H9 (cell line): Measurements from ENCODE around the gene ARHGAP45. TPM values are rescaled to one million over a fixed set of nuclear protein-coding genes. Genes with fewer than 3 reads are reported as not detected.
A peak's percentile ranks its signal among the peaks of the same experiment; 100 is the strongest.

Experiments
- DNase-seq: peaks from one replicate; pipeline ENCODE4 v3.0.0-alpha.2; 2017
- H2AFZ ChIP-seq: one replicate; pipeline ENCODE4 v1.6.1; 2013; ENCODE audit warnings: mild to moderate bottlenecking, low read length, control low read depth, moderate library complexity
- H2AK5ac ChIP-seq: 2 replicates; pipeline ENCODE4 v1.6.1; 2013; ENCODE audit warnings: low read length, control low read depth, mixed read lengths; ENCODE audit not compliant: insufficient read length
- H2BK120ac ChIP-seq: one replicate; pipeline ENCODE4 v1.6.1; 2013; ENCODE audit warnings: low read depth, mild to moderate bottlenecking, low read length, control low read depth, inconsistent platforms; ENCODE audit not compliant: poor library complexity, severe bottlenecking
- H2BK12ac ChIP-seq: 2 replicates; pipeline ENCODE4 v1.6.1; 2013; ENCODE audit warnings: low read length, control low read depth, mixed read lengths, low read depth; ENCODE audit not compliant: insufficient read length
- H2BK15ac ChIP-seq: 2 replicates; pipeline ENCODE4 v1.6.1; 2013; ENCODE audit warnings: low read depth, low read length, control low read depth
- H2BK20ac ChIP-seq: one replicate; pipeline ENCODE4 v1.6.1; 2013; ENCODE audit warnings: low read depth, mild to moderate bottlenecking, low read length, control low read depth, inconsistent platforms; ENCODE audit not compliant: poor library complexity, severe bottlenecking
- H2BK5ac ChIP-seq: 2 replicates; pipeline ENCODE4 v1.6.1; 2013; ENCODE audit warnings: low read length, control low read depth, mixed read lengths; ENCODE audit not compliant: insufficient read length
- H3K14ac ChIP-seq: 2 replicates; pipeline ENCODE4 v1.6.1; 2013; ENCODE audit warnings: low read length, control low read depth; ENCODE audit not compliant: insufficient read depth
- H3K18ac ChIP-seq: 2 replicates; pipeline ENCODE4 v1.6.1; 2013; ENCODE audit warnings: low read depth, mild to moderate bottlenecking, mixed read lengths, low read length, control low read depth; ENCODE audit not compliant: insufficient read length
- H3K23ac ChIP-seq: 2 replicates; pipeline ENCODE4 v1.6.1; 2013; ENCODE audit warnings: low read length, control low read depth, mixed read lengths, low read depth; ENCODE audit not compliant: insufficient read length
- H3K23me2 ChIP-seq: 2 replicates; pipeline ENCODE4 v1.6.1; 2013; ENCODE audit warnings: low read depth, mild to moderate bottlenecking, mixed read lengths, low read length, control low read depth; ENCODE audit not compliant: insufficient read length, poor library complexity, severe bottlenecking
- H3K27ac ChIP-seq: 2 replicates; pipeline ENCODE4 v1.5.1; 2013; ENCODE audit warnings: low read length, control low read depth, mixed read lengths, low read depth; ENCODE audit not compliant: insufficient read length
- H3K27me3 ChIP-seq: 2 replicates; pipeline ENCODE4 v1.6.1; 2013; ENCODE audit warnings: low read length, control low read depth, inconsistent platforms; ENCODE audit not compliant: insufficient read depth
- H3K4ac ChIP-seq: 2 replicates; pipeline ENCODE4 v1.6.1; 2013; ENCODE audit warnings: low read depth, mild to moderate bottlenecking, control low read depth, inconsistent platforms, low read length, moderate library complexity
- H3K4me1 ChIP-seq: 2 replicates; pipeline ENCODE4 v1.6.1; 2013; ENCODE audit warnings: low read length, control low read depth, inconsistent platforms; ENCODE audit not compliant: insufficient read depth
- H3K4me2 ChIP-seq: 2 replicates; pipeline ENCODE4 v1.6.1; 2013; ENCODE audit warnings: low read length, control low read depth, mixed read lengths; ENCODE audit not compliant: insufficient read length, insufficient read depth
- H3K56ac ChIP-seq: 2 replicates; pipeline ENCODE4 v1.6.1; 2013; ENCODE audit warnings: low read depth, mild to moderate bottlenecking, mixed read lengths, low read length, control low read depth; ENCODE audit not compliant: insufficient read length
- H3K79me1 ChIP-seq: 2 replicates; pipeline ENCODE4 v1.6.1; 2013; ENCODE audit warnings: low read depth, mild to moderate bottlenecking, moderate library complexity, low read length, control low read depth, inconsistent platforms; ENCODE audit not compliant: insufficient read depth, poor library complexity, severe bottlenecking
- H3K79me2 ChIP-seq: 2 replicates; pipeline ENCODE4 v1.6.1; 2013; ENCODE audit warnings: low read length, control low read depth, inconsistent platforms; ENCODE audit not compliant: insufficient read depth
- H3K9ac ChIP-seq: 2 replicates; pipeline ENCODE4 v1.6.1; 2013; ENCODE audit warnings: low read length, control low read depth, mixed read lengths; ENCODE audit not compliant: insufficient read length; ENCODE audit errors: extremely low read depth
- H3K9me3 ChIP-seq: one replicate; pipeline ENCODE4 v1.6.1; 2013; ENCODE audit warnings: low read depth, low read length, inconsistent platforms; ENCODE audit not compliant: control insufficient read depth
- H3T11ph ChIP-seq: one replicate; pipeline ENCODE4 v1.6.1; 2013; ENCODE audit warnings: mild to moderate bottlenecking, low read length, control low read depth, inconsistent platforms
- H4K20me1 ChIP-seq: one replicate; pipeline ENCODE4 v1.6.1; 2013; ENCODE audit not compliant: control insufficient read depth, insufficient read length, insufficient read depth
- H4K5ac ChIP-seq: 2 replicates; pipeline ENCODE4 v1.6.1; 2013; ENCODE audit warnings: low read depth, mild to moderate bottlenecking, mixed read lengths, low read length, control low read depth; ENCODE audit not compliant: insufficient read length
- H4K8ac ChIP-seq: replicated peaks from 2 replicates; pipeline ENCODE4 v1.6.1; 2013; ENCODE audit warnings: low read length, control low read depth, mixed read lengths, low read depth; ENCODE audit not compliant: insufficient read length
- H4K91ac ChIP-seq: 2 replicates; pipeline ENCODE4 v1.6.1; 2013; ENCODE audit warnings: low read depth, mild to moderate bottlenecking, moderate library complexity, mixed read lengths, low read length, control low read depth; ENCODE audit not compliant: insufficient read length
- H3K27ac Mint-ChIP-seq, 3 experiments: 2 replicates in 2 of 3; 3 replicates in 1 of 3; pipeline ENCODE4 v1.8.0; 2020 to 2021; ENCODE audit warnings: mixed read lengths in 3 of 3, mild to moderate bottlenecking in 1 of 3, moderate library complexity in 1 of 3
- H3K27me3 Mint-ChIP-seq: 2 replicates; pipeline ENCODE4 v1.8.0; 2021; ENCODE audit warnings: low read depth, mild to moderate bottlenecking, moderate library complexity, mixed read lengths
- H3K36me3 Mint-ChIP-seq, 3 experiments: 2 replicates in 2 of 3; 3 replicates in 1 of 3; pipeline ENCODE4 v1.8.0; 2020 to 2021; ENCODE audit warnings: low read depth in 3 of 3, mixed read lengths in 3 of 3; ENCODE audit not compliant: insufficient read depth in 1 of 3
- H3K4me1 Mint-ChIP-seq, 2 experiments: 2 replicates each; pipeline ENCODE4 v1.8.0; 2020; ENCODE audit warnings: mixed read lengths in 2 of 2
- H3K4me3 Mint-ChIP-seq, 2 experiments: 2 replicates in 1 of 2; 3 replicates in 1 of 2; pipeline ENCODE4 v1.8.0; 2020 to 2021; ENCODE audit warnings: mild to moderate bottlenecking in 2 of 2, mixed read lengths in 2 of 2, moderate library complexity in 1 of 2
- H3K9me3 Mint-ChIP-seq, 2 experiments: 2 replicates in 1 of 2; 3 replicates in 1 of 2; pipeline ENCODE4 v1.8.0; 2020; ENCODE audit warnings: mild to moderate bottlenecking in 2 of 2, mixed read lengths in 2 of 2, moderate library complexity in 1 of 2
- WGBS: extraction: QIAGEN DNeasy Blood & Tissue Kit; methylation state at CpG from one replicate; pipeline ENCODE4 v1.1.7; 2013; ENCODE audit warnings: missing lambda C conversion rate, low lambda C conversion rate, mixed read lengths; ENCODE audit not compliant: insufficient read length; ENCODE audit errors: extremely low coverage; 5-methylcytosine and 5-hydroxymethylcytosine counted together
- long read RNA-seq: library from polyadenylated mRNA; unstranded; transcript quantifications from one replicate; pipeline ENCODE4 v2.0.0, GENCODE V29; 2020
- total RNA-seq: library from RNA; stranded (reverse); gene quantifications from 2 replicates; pipeline ENCODE4 v1.2.1, GENCODE V29; 2021
- TF ChIP-seq, protein P1 (sequence below): fragments of 200-600 bp; sonication (generic); conservative IDR thresholded peaks from 3 replicates; pipeline ENCODE4 v1.8.0; 2021; ENCODE audit warnings: antibody characterized with exemption, mild to moderate bottlenecking

Gene ARHGAP45, protein sequence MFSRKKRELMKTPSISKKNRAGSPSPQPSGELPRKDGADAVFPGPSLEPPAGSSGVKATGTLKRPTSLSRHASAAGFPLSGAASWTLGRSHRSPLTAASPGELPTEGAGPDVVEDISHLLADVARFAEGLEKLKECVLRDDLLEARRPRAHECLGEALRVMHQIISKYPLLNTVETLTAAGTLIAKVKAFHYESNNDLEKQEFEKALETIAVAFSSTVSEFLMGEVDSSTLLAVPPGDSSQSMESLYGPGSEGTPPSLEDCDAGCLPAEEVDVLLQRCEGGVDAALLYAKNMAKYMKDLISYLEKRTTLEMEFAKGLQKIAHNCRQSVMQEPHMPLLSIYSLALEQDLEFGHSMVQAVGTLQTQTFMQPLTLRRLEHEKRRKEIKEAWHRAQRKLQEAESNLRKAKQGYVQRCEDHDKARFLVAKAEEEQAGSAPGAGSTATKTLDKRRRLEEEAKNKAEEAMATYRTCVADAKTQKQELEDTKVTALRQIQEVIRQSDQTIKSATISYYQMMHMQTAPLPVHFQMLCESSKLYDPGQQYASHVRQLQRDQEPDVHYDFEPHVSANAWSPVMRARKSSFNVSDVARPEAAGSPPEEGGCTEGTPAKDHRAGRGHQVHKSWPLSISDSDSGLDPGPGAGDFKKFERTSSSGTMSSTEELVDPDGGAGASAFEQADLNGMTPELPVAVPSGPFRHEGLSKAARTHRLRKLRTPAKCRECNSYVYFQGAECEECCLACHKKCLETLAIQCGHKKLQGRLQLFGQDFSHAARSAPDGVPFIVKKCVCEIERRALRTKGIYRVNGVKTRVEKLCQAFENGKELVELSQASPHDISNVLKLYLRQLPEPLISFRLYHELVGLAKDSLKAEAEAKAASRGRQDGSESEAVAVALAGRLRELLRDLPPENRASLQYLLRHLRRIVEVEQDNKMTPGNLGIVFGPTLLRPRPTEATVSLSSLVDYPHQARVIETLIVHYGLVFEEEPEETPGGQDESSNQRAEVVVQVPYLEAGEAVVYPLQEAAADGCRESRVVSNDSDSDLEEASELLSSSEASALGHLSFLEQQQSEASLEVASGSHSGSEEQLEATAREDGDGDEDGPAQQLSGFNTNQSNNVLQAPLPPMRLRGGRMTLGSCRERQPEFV
- total RNA-seq, result 35.0 and 39.8 TPM in 2 replicates
- long read RNA-seq, full-length matches to known transcripts, result 130 of 174 reads
- long read RNA-seq, partial matches to known transcripts, result 6 of 174 reads
- long read RNA-seq, other reads (novel, unspliced or antisense), result 38 of 174 reads

DNA sequence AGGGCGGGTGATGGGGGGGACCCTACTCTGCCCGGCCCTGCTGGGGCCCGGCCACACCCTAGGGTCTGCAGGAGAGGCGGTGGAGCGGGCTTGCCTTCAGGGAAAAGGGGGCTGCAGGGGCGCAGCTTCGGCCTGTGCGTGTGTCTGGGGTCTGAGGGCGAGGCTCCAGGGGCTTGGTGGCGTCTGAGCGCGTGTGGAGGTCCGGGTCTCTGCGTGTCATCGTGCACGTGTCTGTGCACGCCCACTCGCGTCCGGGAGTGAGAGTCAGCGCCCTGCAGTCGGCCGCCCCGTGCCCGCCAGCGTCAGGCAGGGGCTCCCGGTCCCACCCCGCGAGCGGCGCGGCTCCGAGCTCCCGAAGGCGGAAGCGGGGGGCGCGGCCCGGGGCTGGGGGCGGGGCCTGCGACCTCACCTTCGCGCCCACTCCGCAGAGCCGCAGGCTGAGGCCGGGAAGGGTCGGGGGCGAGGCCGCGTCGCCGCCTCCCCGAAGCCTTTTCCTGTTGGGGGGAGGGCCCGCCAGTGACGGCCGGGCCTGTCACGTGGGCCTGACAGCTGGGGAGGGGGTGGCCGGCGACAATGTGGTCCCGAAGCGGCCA, at the start of gene ARHGAP45:
Gene ARHGAP45, plus strand, starts transcription at position 420 of the 593 bp plus-strand sequence. CDS start 239 bp downstream, outside the sequence.
- no peak within 1 kb of the TSS for H2BK5ac ChIP-seq
- H3K23ac ChIP-seq, result no peak within 1 kb of the TSS
- H2BK12ac ChIP-seq, result no peak within 1 kb of the TSS
- H2AK5ac ChIP-seq, result no peak within 1 kb of the TSS
- peak within 1 kb of the TSS; percentile 32 for H3K4me2 ChIP-seq
- no peak within 1 kb of the TSS for H4K8ac ChIP-seq
- H3K4me1 ChIP-seq, result peaks cover 5% of the 10 kb centered on the region; the same call in 1 of the 2 replicates
- no peaks in the 10 kb centered on the region for H3K9me3 Mint-ChIP-seq
- no peaks in the 10 kb centered on the region for H3K79me2 ChIP-seq
- H2BK15ac ChIP-seq, result no peak within 1 kb of the TSS
- H3K79me1 ChIP-seq, result no peaks in the 10 kb centered on the region
- H3T11ph ChIP-seq, result no peak within 1 kb of the TSS
- no peak within 1 kb of the TSS for H4K91ac ChIP-seq
- no peak within 1 kb of the TSS for H3K27ac Mint-ChIP-seq
- H3K56ac ChIP-seq, result no peak within 1 kb of the TSS
- no peaks in the 10 kb centered on the region for H3K36me3 Mint-ChIP-seq
- H2BK120ac ChIP-seq, result no peak within 1 kb of the TSS
- H4K5ac ChIP-seq, result no peak within 1 kb of the TSS
- H3K4ac ChIP-seq, result no peak within 1 kb of the TSS
- no peak within 1 kb of the TSS for H3K27ac ChIP-seq
- H2AFZ ChIP-seq, result no peak within 1 kb of the TSS
- H3K14ac ChIP-seq, result no peak within 1 kb of the TSS; the same call in 1 of the 2 replicates
- H3K9me3 ChIP-seq, result no peaks in the 10 kb centered on the region
- TF ChIP-seq, protein P1, sequence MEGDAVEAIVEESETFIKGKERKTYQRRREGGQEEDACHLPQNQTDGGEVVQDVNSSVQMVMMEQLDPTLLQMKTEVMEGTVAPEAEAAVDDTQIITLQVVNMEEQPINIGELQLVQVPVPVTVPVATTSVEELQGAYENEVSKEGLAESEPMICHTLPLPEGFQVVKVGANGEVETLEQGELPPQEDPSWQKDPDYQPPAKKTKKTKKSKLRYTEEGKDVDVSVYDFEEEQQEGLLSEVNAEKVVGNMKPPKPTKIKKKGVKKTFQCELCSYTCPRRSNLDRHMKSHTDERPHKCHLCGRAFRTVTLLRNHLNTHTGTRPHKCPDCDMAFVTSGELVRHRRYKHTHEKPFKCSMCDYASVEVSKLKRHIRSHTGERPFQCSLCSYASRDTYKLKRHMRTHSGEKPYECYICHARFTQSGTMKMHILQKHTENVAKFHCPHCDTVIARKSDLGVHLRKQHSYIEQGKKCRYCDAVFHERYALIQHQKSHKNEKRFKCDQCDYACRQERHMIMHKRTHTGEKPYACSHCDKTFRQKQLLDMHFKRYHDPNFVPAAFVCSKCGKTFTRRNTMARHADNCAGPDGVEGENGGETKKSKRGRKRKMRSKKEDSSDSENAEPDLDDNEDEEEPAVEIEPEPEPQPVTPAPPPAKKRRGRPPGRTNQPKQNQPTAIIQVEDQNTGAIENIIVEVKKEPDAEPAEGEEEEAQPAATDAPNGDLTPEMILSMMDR, result no peak
- peaks cover 14 to 35% of the 10 kb centered on the region in 2 experiments for H3K4me1 Mint-ChIP-seq
- DNase-seq, result no peak
- peaks cover 25% of the 10 kb centered on the region for H3K23me2 ChIP-seq
- H3K4me3 Mint-ChIP-seq, result peak within 1 kb of the TSS; percentile 53 to 76
- H2BK20ac ChIP-seq, result no peak within 1 kb of the TSS
- WGBS, result no CpG with 5 or more reads among the region's 61 CpGs
- no peaks in the 10 kb centered on the region for H4K20me1 ChIP-seq
- H3K27me3 ChIP-seq, result no peaks in the 10 kb centered on the region; the same call in 1 of the 2 replicates
- H3K18ac ChIP-seq, result no peak within 1 kb of the TSS
- peaks cover 44% of the 10 kb centered on the region for H3K27me3 Mint-ChIP-seq
- no peak within 1 kb of the TSS for H3K9ac ChIP-seq
